ENCODE data around the gene LCE1F.

LCE1F gene, protein sequence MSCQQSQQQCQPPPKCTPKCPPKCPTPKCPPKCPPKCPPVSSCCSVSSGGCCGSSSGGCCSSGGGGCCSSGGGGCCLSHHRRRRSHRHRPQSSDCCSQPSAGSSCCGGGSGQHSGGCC

GRCh38 chr1:152774875-152775274 lies at the start of gene LCE1F:
Gene LCE1F (plus strand): TSS chr1:152775140. CDS start chr1:152776372, 1,232 bp downstream.
- no peak for DNase-seq (ENCODE audit: low read depth in 2 of 2)

DNA sequence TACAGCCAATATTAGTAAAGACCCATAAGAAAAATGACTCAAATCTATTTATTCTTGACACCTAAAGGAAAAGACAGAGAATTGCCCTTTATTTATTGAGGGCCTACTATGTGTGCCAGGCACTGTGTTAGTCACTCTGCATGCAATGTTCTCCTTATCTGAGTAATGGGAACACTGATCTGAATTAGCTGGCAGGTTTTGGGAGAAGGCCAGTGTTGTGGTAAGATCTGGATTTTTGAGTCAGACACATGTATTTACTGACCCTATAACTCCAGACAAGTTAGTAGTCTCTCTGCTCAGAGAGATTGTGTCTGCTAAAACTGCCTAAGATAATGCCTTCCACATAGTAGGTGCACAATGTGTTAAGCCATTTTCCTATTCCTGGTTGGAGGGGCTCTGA lies 49.7 kb upstream of the LCE1F start:
- no peak for DNase-seq (ENCODE audit: low read depth in 2 of 2)

- no peak for DNase-seq (ENCODE audit: low read depth in 2 of 2)
These were observed 46.0 kb upstream of the LCE1F start for GRCh38 chr1:152728986-152729385.

GRCh38 chr1:152735648-152736047 lies 39.3 kb upstream of the LCE1F start:
- DNase-seq (ENCODE audit: low read depth in 2 of 2): no peak

- DNase-seq (ENCODE audit: low read depth in 2 of 2): no peak
These were observed 36.9 kb upstream of the LCE1F start for GRCh38 chr1:152737997-152738396.

DNA sequence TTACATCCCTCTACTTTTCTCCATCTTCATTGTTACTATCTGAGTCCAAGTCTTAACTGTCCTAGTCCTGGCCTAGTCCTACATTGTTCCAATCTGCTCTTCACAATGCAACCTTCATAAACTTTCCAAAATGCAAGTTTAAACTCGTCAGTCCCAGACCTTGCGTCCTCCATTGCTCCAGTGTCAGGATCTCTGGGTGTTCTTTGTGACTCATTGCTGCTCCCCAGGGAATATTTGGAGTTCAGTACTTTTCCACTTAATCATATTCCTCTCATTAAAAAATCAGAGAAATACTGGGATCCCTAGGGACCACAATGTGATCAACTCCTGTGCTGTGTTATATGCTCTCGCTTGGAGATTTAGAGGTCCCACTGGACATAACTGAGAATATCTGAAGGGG lies 35.1 kb upstream of the LCE1F start:
- DNase-seq (ENCODE audit: low read depth in 2 of 2): no peak

DNA sequence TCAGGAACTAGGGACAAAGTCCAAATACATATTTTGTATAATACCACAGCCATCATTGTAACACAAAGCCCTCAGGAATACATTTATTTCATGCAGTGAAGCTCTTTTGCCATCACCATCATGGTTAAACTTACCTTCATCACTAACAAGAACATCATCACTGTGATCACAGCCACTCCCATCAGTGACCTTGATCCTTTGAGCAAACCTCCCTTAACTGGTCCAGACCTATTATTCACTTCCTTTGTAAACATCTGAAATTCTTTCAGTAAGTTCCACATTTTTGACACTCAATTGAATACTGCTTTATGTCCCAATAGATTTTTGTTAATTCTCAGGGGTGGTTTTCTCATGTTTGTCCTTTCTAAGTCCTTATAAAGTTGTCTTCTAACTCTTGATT lies 33.3 kb upstream of the LCE1F start:
- DNase-seq (ENCODE audit: low read depth in 2 of 2): no peak

GRCh38 chr1:152743371-152744145 lies 31.4 kb upstream of the LCE1F start:
- DNase-seq (ENCODE audit: low read depth in 2 of 2): no peak

DNA sequence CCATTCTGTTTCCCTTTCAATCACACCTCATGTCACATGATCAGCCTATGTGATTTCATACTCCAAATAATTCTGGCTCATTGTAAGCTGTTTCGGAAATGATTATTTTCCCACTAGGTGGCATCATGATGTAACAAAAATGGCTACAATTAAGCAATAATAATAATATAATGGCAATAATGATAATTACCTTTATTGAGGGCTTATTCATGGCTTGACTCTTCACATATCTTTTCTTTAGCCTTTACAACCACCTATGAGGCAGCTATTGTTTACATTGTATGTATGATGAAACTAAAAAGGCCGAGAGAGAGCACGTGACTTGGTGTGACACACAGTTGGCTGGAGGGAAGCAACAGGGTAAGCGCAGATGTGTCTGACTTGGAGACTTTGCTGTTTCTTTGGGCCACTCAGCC lies 29.6 kb upstream of the LCE1F start:
- no peak for DNase-seq (ENCODE audit: low read depth in 2 of 2)

GRCh38 chr1:152745765-152746444 lies 29.0 kb upstream of the LCE1F start:
- DNase-seq (ENCODE audit: low read depth in 2 of 2): no peak

- no peak for DNase-seq (ENCODE audit: low read depth in 2 of 2)
These were observed 27.1 kb upstream of the LCE1F start for GRCh38 chr1:152747831-152748230.

- DNase-seq (ENCODE audit: low read depth in 2 of 2): no peak
These were observed 22.7 kb upstream of the LCE1F start for GRCh38 chr1:152752225-152752624.

DNA sequence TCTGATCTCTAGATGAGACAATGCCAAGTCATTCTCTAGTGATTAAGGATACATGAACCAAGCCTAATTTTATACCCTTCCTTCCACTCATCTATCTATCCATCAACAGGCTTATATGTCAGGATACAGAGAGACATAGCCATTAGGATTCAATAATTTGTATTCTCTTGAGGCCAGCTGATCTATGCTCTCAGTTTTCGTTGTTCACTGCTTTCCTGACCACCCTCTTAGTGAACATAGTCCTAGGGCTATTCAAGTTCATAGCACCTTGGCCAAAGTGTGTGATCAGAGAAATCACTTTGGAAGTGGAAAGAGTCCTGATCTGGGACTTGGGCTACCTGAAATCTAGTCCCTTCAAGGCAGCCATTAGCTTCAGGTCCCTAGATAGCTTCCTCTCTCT lies 21.4 kb upstream of the LCE1F start:
- no peak for DNase-seq (ENCODE audit: low read depth in 2 of 2)

DNA sequence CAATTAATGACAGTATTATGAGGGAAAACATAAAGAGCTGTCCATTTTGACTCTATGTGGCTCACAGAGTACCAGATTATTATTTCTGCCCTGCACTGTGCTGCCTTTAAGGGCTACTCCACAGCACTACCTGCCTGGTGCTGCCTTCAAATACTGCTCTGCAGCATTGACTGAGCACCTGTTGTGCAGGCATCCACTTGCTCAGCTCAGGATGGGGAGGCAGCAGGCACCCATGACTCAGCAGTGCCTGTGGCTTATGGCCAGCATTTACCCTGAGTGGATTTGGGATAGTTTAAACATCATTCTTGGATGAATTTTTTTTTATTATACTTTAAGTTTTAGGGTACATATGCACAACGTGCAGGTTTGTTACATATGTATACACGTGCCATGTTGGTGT lies 18.1 kb upstream of the LCE1F start:
- no peak for DNase-seq (ENCODE audit: low read depth in 2 of 2)

DNA sequence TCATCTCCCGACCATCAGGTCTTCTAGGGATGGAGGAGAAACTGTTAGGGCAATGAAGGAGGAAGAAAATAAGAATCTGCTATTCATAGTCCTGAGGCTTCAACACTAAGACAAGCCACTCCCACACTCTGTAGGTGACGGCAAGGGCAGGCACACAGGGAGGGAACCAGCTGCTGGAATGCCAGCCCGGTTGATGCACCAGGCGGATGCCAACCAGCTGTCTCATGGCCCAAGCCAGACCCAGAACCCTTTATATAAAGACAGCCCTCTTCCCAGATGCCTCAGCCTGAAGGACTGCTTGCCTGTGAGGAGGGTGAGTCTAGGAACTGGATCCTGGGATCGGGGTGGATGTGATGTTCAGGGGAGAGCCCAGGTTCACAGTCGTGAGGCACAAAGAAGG lies 17.2 kb upstream of the LCE1F start, which contains the start of gene KPRP:
KPRP (plus strand) TSS at position 279 of the 400 bp plus-strand sequence. CDS start 1,564 bp downstream, outside the sequence.
- DNase-seq (ENCODE audit: low read depth in 2 of 2): no peak

GRCh38 chr1:152758636-152759035 lies 16.3 kb upstream of the LCE1F start:
- no peak for DNase-seq (ENCODE audit: low read depth in 2 of 2)

- DNase-seq (ENCODE audit: low read depth in 2 of 2): no peak
These were observed 15.3 kb upstream of the LCE1F start for GRCh38 chr1:152759453-152760173.

DNA sequence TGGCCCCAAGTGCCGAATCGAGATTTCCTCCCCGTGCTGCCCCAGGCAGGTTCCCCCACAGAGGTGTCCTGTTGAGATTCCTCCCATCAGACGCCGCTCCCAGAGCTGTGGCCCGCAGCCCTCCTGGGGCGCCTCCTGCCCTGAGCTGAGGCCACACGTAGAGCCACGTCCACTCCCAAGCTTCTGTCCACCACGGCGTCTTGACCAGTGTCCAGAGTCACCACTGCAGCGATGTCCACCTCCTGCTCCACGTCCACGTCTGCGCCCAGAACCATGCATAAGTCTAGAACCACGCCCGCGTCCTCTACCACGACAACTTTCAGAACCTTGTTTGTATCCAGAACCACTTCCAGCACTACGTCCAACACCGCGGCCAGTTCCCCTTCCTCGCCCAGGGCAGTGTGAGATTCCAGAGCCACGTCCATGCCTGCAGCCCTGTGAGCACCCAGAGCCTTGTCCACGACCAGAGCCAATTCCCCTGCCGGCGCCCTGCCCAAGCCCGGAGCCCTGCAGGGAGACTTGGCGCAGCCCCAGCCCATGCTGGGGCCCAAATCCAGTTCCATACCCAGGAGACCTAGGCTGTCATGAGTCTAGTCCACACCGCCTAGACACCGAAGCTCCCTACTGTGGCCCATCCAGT lies 14.3 kb upstream of the LCE1F start:
- DNase-seq (ENCODE audit: low read depth in 2 of 2): no peak

DNA sequence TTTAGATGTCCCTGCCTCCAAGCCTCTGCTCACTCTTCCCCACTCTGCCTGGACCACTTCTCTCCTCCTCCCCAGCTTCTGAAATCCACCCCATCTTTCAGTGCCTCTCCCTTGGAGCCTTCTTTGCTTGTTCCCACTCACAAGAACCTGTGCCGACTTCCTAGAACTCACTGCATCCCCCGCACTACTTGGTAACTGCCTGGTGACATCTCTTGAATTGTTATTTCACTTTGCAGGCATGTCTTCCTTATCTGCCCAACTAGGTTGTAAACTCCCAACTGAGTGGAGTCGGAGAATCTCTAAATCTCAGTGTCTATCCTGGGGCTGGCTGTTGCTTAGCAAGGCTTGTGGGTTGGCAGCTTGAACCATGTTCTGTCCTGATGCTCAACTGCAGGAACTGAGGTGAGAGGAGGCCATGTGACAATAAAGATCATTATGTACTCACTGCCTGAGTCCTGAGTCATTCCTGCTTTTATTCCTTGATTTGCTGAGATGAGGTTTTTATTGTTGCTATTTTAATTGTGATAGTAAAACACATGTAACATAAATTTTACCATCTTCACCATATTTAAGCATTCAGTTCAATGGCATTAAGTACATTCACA lies 13.2 kb upstream of the LCE1F start:
- DNase-seq (ENCODE audit: low read depth in 2 of 2): no peak

DNA sequence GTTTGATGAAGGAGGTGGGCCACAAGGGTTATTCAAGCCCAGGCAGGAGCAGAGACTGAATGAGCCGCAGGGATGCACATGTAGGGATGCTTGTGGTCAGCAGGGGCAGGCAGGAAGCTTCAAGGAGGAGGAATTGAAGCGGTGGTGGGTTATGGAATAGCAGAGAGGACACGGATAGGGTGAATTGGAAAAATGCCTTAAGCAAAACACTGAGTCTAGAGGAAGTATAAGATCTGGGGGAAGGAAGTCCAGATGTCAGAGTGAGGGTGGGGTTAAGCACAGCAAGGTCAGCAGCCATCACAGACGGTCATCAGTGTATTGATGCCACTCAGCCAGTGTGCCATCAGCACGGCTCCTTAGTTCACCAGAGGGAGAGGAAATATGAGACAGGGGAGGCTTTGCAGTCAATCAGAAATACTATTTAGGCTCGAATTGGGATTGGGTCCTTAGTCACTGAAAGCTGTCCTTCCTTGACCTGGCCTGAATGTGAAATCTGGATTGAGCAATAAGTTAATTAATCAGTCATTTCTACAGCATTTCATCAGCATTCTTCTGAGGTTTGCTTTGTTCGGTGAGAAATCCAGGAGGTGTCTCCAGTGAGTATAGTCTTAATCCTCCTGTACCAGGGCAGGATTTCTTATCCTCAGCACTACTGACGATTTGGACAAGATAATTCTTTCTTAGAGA lies 6.0 kb upstream of the LCE1F start:
- DNase-seq (ENCODE audit: low read depth in 2 of 2): no peak

- DNase-seq (ENCODE audit: low read depth in 2 of 2): no peak
These were observed 4.5 kb upstream of the LCE1F start for GRCh38 chr1:152770411-152770810.

Measured in stimulated activated CD4-positive, alpha-beta T cell treated with anti-CD3 and anti-CD28 coated beads, Interleukin-12 subunit alpha, Interleukin-12 subunit beta, amount 100 ng/mL, for 24 hours (primary cell).